Esophagus squamous epithelium (tissue), 5 donors: ENCODE results near the gene CD34. TPM values are rescaled to one million over a fixed set of nuclear protein-coding genes. Genes with fewer than 3 reads are reported as not detected.
"Not testable (repeated sequence)": the region's sequence is repeated elsewhere in the genome, so short reads cannot be mapped to it uniquely, and the experiment has no call there.

ENCODE experiments used
- DNase-seq: peaks from one replicate; lab custom pipeline; 2025; lab: John Stamatoyannopoulos, UW
- H3K27ac ChIP-seq, 4 donors: fragments of 200-600 bp; sonication (generic); one replicate each; pipeline ENCODE4 v1.5.1; 2016 to 2019; ENCODE audit warnings: mild to moderate bottlenecking in 1 of 4
- H3K27me3 ChIP-seq, 4 donors: fragments of 200-600 bp; sonication (generic); 1 replicate in 3 of 4; 2 replicates in 1 of 4; pipeline versions ENCODE4 v1.5.1 to v1.6.0; 2017 to 2021; ENCODE audit warnings: antibody characterized with exemption in 1 of 4
- H3K36me3 ChIP-seq, 3 donors: fragments of 200-600 bp; sonication (generic); one replicate each; pipeline ENCODE4 v1.5.1; 2016 to 2019
- H3K4me1 ChIP-seq, 3 donors: fragments of 200-600 bp; sonication (generic); one replicate each; pipeline ENCODE4 v1.5.1; 2017 to 2019
- H3K4me3 ChIP-seq, 4 donors: fragments of 200-600 bp; sonication (generic); 1 replicate in 3 of 4; 2 replicates in 1 of 4; pipeline ENCODE4 v1.5.1; 2016 to 2019; ENCODE audit warnings: mild to moderate bottlenecking in 2 of 4, moderate library complexity in 1 of 4
- H3K9me3 ChIP-seq, 3 donors: fragments of 200-600 bp; sonication (generic); one replicate each; pipeline ENCODE4 v1.5.1; 2016 to 2019
- POLR2A ChIP-seq, 4 donors: fragments of 450-650 bp; IDR thresholded peaks; one replicate each; pipeline ENCODE4 v1.6.1; 2017; ENCODE audit warnings: antibody characterized with exemption in 4 of 4, mild to moderate bottlenecking in 4 of 4, moderate library complexity in 3 of 4
- WGBS, 2 donors: methylation state at CpG; one replicate each; pipeline ENCODE4 v1.1.5; 2018; 5-methylcytosine and 5-hydroxymethylcytosine counted together
- intact Hi-C: fragments of 100-400 bp; cut with DNase I; formaldehyde crosslinking; loops from one replicate; pipeline ENCODE4 v1.15.0; 2022
- total RNA-seq, 4 donors: library from RNA; depleted of rRNA; stranded (reverse); fragments of >200 nt; gene quantifications; one replicate each; pipeline ENCODE4 v1.1.0, GENCODE V29; 2016
- TF ChIP-seq, protein P1 (sequence below), 6 experiments: fragments of 450-650 bp in 4 of 6; fragments of 200-600 bp in 2 of 6; sonication (generic) in 2 of 6; IDR thresholded peaks; one replicate each; pipeline ENCODE4 v1.5.1; 2016 to 2019; ENCODE audit warnings: antibody characterized with exemption in 6 of 6, mild to moderate bottlenecking in 4 of 6, moderate library complexity in 4 of 6
- donor health status: DM: yes; HTN: yes; CAD: no.

CD34 gene
- total RNA-seq, 4 donors from 2014 or later = 1.3 to 32.2 (median 11.0) TPM

- Histone ChIP-seq H3K4me3 (no peak overlapping the region), H3K36me3 (no peaks in the 10 kb centered on the region), H3K4me1 (no peaks in the 10 kb centered on the region), H3K27ac (no peak overlapping the region), H3K27me3 (no peaks in the 10 kb centered on the region), H3K9me3 (no peaks in the 10 kb centered on the region)
- TF ChIP-seq, protein P1, sequence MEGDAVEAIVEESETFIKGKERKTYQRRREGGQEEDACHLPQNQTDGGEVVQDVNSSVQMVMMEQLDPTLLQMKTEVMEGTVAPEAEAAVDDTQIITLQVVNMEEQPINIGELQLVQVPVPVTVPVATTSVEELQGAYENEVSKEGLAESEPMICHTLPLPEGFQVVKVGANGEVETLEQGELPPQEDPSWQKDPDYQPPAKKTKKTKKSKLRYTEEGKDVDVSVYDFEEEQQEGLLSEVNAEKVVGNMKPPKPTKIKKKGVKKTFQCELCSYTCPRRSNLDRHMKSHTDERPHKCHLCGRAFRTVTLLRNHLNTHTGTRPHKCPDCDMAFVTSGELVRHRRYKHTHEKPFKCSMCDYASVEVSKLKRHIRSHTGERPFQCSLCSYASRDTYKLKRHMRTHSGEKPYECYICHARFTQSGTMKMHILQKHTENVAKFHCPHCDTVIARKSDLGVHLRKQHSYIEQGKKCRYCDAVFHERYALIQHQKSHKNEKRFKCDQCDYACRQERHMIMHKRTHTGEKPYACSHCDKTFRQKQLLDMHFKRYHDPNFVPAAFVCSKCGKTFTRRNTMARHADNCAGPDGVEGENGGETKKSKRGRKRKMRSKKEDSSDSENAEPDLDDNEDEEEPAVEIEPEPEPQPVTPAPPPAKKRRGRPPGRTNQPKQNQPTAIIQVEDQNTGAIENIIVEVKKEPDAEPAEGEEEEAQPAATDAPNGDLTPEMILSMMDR (IDR thresholded peaks at IDR 0.05) = no peak
- no peak for TF ChIP-seq POLR2A (IDR thresholded peaks at IDR 0.05)
- no peak for DNase-seq
- 67 to 74% methylated on average over 3 to 4 of the region's 4 CpGs for WGBS, 2 donors
- intact Hi-C loops = no loop called here
Observed at GRCh38 chr1:207933205-207933800, 22.4 kb upstream of the CD34 start.

GRCh38 chr1:207926984-207927383 is 16.1 kb upstream of the CD34 start:
- Histone ChIP-seq H3K27ac (no peak overlapping the region), H3K36me3 (no peaks in the 10 kb centered on the region), H3K4me1 (peaks cover 4 to 37% (median 11%) of the 10 kb centered on the region in 3 donors), H3K27me3 (no peaks in the 10 kb centered on the region), H3K9me3 (no peaks in the 10 kb centered on the region), H3K4me3 (no peak overlapping the region)
- no peak for TF ChIP-seq POLR2A (IDR thresholded peaks at IDR 0.05)
- TF ChIP-seq, protein P1 (IDR thresholded peaks at IDR 0.05) = no peak
- no peak for DNase-seq
- 83 to 91% methylated on average over 1 of the region's 1 CpG for WGBS, 2 donors
- intact Hi-C loops = no loop called here

- intact Hi-C loops, H3K4me3 ChIP-seq, H3K9me3 ChIP-seq, DNase-seq, H3K36me3 ChIP-seq, H3K27me3 ChIP-seq: not testable (repeated sequence)
- H3K27ac ChIP-seq = peak overlapping the region in 2 of 4 donors; percentile 15 to 62
- peaks cover 4 to 38% (median 11%) of the 10 kb centered on the region in 3 donors for H3K4me1 ChIP-seq
- 96 to 98% methylated on average over 3 of the region's 3 CpGs for WGBS, 2 donors
Observed at GRCh38 chr1:207925969-207926368, 15.0 kb upstream of the CD34 start.

DNA sequence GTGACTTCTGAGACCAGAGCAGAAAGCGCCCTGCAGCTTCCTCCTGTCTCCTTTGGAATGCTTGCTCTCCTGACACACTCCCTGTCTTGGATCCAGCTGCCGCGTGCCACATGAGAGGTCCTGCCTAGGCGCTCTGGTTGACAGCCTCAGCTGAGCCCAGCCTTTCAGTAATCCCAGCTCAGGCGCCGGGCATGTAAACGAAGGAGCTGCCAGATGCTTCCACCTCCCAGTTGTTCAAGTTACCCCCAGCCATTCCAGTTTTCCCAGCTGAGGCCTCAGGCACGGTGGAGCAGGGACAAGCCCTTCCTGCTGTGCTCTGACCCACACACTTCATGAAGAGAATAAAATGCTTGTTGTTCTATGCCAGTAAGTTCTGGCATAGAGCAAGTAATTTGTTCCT is 14.3 kb upstream of the CD34 start:
- no peaks in the 10 kb centered on the region for H3K27me3 ChIP-seq
- H3K4me1 ChIP-seq = peaks cover 4 to 42% (median 11%) of the 10 kb centered on the region in 3 donors
- TF ChIP-seq, protein P1 (IDR thresholded peaks at IDR 0.05) = no peak
- no peak for TF ChIP-seq POLR2A (IDR thresholded peaks at IDR 0.05)
- intact Hi-C loops = no loop called here
- H3K36me3 ChIP-seq = no peaks in the 10 kb centered on the region
- H3K27ac ChIP-seq = peak overlapping the region; percentile 15 to 62 (median 40)
- DNase-seq = no peak
- 25 to 36% methylated on average over 4 to 7 of the region's 8 CpGs for WGBS, 2 donors
- no peaks in the 10 kb centered on the region for H3K9me3 ChIP-seq
- H3K4me3 ChIP-seq = no peak overlapping the region

- Histone ChIP-seq H3K9me3 (no peaks in the 10 kb centered on the region), H3K36me3 (no peaks in the 10 kb centered on the region), H3K4me3 (no peak overlapping the region), H3K4me1 (peaks cover 4 to 59% (median 13%) of the 10 kb centered on the region in 3 donors), H3K27ac (peak overlapping the region in 3 of 4 donors; percentile 8 to 56 (median 26)), H3K27me3 (no peaks in the 10 kb centered on the region)
- intact Hi-C loops = no loop called here
- TF ChIP-seq POLR2A (IDR thresholded peaks at IDR 0.05) = no peak
- TF ChIP-seq, protein P1 (IDR thresholded peaks at IDR 0.05) = no peak
- DNase-seq = no peak
- WGBS, 2 donors = 57 to 83% methylated on average over 2 to 4 of the region's 7 CpGs
Observed at GRCh38 chr1:207923561-207923960, 12.6 kb upstream of the CD34 start.
